ENCODE data around the gene GLRX. TPM values are rescaled to one million over a fixed set of nuclear protein-coding genes. Genes with fewer than 3 reads are reported as not detected.
A peak's percentile ranks its signal among the peaks of the same experiment; 100 is the strongest.

Gene GLRX
- polyA plus RNA-seq, 2 of the 4 experiments (the other 2 are of a cell fraction), result 106 to 329 TPM

GRCh38 chr5:95841914-95842812 is 19.6 kb upstream of the GLRX start:
- 71% methylated on average over 8 of the region's 8 CpGs for WGBS (ENCODE audit: missing lambda C conversion rate)
- peak overlapping the region; percentile 33 for H3K4me2 ChIP-seq
- no peak for FAIRE-seq
- TF ChIP-seq PBX3 (IDR thresholded peaks at IDR 0.05) (no peak), ATOH8 (CRISPR knock-in tag; IDR thresholded peaks at IDR 0.05; ENCODE audit: low read depth) (no peak), CBX2 (IDR thresholded peaks at IDR 0.05; ENCODE audit: borderline replicate concordance, low read depth) (no peak), ZC3H11A (IDR thresholded peaks at IDR 0.05) (no peak), BCL3 (IDR thresholded peaks at IDR 0.05) (peak; percentile 30; the same call in 1 of the 3 replicates), SREBF2 (IDR thresholded peaks at IDR 0.05) (no peak), CTCF (IDR thresholded peaks at IDR 0.05) (no peak), RARB (CRISPR knock-in tag; IDR thresholded peaks at IDR 0.05) (no peak), EP300 (IDR thresholded peaks at IDR 0.05) (peak in 1 of 2 experiments; percentile 49; a peak in 1 of 5 replicates), NFE2L2 (conservative IDR thresholded peaks at IDR 0.05; ENCODE audit: low read length) (peak; percentile 82), NPAS2 (CRISPR knock-in tag; IDR thresholded peaks at IDR 0.05; ENCODE audit: borderline replicate concordance) (no peak), SMC3 (IDR thresholded peaks at IDR 0.05) (no peak), HOXB13 (CRISPR knock-in tag; IDR thresholded peaks at IDR 0.05; ENCODE audit: low read depth) (no peak), HMGXB4 (CRISPR knock-in tag; IDR thresholded peaks at IDR 0.05; ENCODE audit: borderline replicate concordance) (no peak), FOXS1 (CRISPR knock-in tag; IDR thresholded peaks at IDR 0.05) (no peak), KDM5A (IDR thresholded peaks at IDR 0.05) (no peak), USF2 (IDR thresholded peaks at IDR 0.05) (no peak), RFX5 (IDR thresholded peaks at IDR 0.05) (no peak), JUN (IDR thresholded peaks at IDR 0.05) (no peak), FOSB (CRISPR knock-in tag; IDR thresholded peaks at IDR 0.05) (no peak), HEYL (CRISPR knock-in tag; IDR thresholded peaks at IDR 0.05) (no peak), E2F6 (IDR thresholded peaks at IDR 0.05; ENCODE audit: borderline replicate concordance, low read depth) (no peak), PHF8 (IDR thresholded peaks at IDR 0.05; ENCODE audit: borderline replicate concordance, low read depth) (no peak), HES2 (IDR thresholded peaks at IDR 0.05) (0 out of 2 replicates have a peak, but pooled peaks have one; percentile 34), MAX (IDR thresholded peaks at IDR 0.05) (no peak), RNF2 (IDR thresholded peaks at IDR 0.05; ENCODE audit: borderline replicate concordance, low read depth) (no peak), JUNB (IDR thresholded peaks at IDR 0.05) (0 out of 2 replicates have a peak, but pooled peaks have one; percentile 23), ESRRA (IDR thresholded peaks at IDR 0.05; ENCODE audit: borderline replicate concordance, low read length) (no peak), FOSL2 (IDR thresholded peaks at IDR 0.05) (no peak), FOSL2 (CRISPR knock-in tag; IDR thresholded peaks at IDR 0.05) (peak; percentile 47), EHMT2 (IDR thresholded peaks at IDR 0.05; ENCODE audit: low read depth) (no peak)

More at GRCh38 chr5:95841914-95842812, 19.6 kb upstream of the GLRX start:
- POLR2A ChIA-PET, result interaction anchor here (1.6 kb wide), 1 partner anchor 19 kb away, joined by 5 read pairs; the partner anchor contains the start of gene GLRX
- ATAC-seq (peak; percentile 71 to 80), DNase-seq (ENCODE audit: low read depth in 1 of 2, low spot score in 1 of 2) (peak in 1 of 2 experiments; percentile 86)
- Histone ChIP-seq H3K9me3 (no peaks in the 10 kb centered on the region), H3K4me3 (no peak overlapping the region), H3K4me1 (peaks cover 46% of the 10 kb centered on the region), H3K27ac (peak overlapping the region; percentile 70 to 80)
- CTCF ChIA-PET, result interaction anchor here (0.7 to 23.4 kb wide), 3 partner anchors 14 to 195 kb away, joined by 3 to 469 read pairs (median 4); partner anchors contain the start of gene RFESD

Measured in A549 (cell line).